B cell (primary cell): Measurements from ENCODE around the gene NR4A3.

Source experiments
- CTCF ChIP-seq: fragments of 200-600 bp; IDR thresholded peaks from one replicate; pipeline ENCODE4 v1.8.0; 2022; ENCODE audit warnings: antibody characterized with exemption, mild to moderate bottlenecking
- EZH2 ChIP-seq: IDR thresholded peaks from 2 replicates; pipeline ENCODE4 v1.6.1; 2012; ENCODE audit warnings: borderline replicate concordance, low read depth, mild to moderate bottlenecking, moderate library complexity, low read length; ENCODE audit not compliant: insufficient read depth, poor library complexity, severe bottlenecking

GRCh38 chr9:99828054-99828416, 6.3 kb downstream of the NR4A3 start:
- TF ChIP-seq CTCF (no peak), EZH2 (no peak)
